ENCODE results near the gene CNPY1. TPM values are rescaled to one million over a fixed set of nuclear protein-coding genes. Genes with fewer than 3 reads are reported as not detected.

The CNPY1 gene
- total and polyA plus RNA-seq, 2 donors (not counting 1 experiment from before 2014, with no cell fraction given) = not detected

DNA sequence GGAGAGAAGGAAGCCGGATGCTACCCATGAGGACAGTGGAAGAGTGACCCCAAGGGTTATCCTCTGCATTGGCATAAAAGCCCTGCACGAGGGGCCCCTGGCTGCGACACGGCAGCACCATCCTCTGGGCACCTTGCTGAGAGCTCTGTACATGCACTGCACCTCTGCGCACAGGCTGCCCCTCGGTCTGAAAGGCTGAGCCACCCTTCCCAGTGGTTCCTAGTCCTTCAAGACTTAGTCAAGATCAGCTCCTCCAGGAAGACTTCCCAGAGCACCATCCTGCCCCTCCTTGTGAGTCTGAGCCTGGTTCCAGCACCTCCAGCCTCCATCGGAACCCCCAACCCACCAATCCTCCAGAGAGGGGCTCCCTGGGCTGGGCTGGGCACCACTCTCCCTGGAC, 37.9 kb upstream of the CNPY1 start:
- H3K27ac Mint-ChIP-seq = no peak overlapping the region
- no peak for TF ChIP-seq CTCF (IDR thresholded peaks at IDR 0.05)
- TF ChIP-seq EZH2 (IDR thresholded peaks at IDR 0.05; ENCODE audit: borderline replicate concordance, insufficient read depth, low read depth, low read length, poor library complexity, severe bottlenecking) = no peak
- intact Hi-C loops (cut with micrococcal nuclease) = no loop called here
- H3K4me1 Mint-ChIP-seq = no peaks in the 10 kb centered on the region
- no peaks in the 10 kb centered on the region for H3K9me3 ChIP-seq (ENCODE audit: control extremely low read depth in 1 of 3, control insufficient read depth in 2 of 3, insufficient read depth in 1 of 3, low read length in 2 of 3)
- H3K4me2 ChIP-seq (replicated peaks; ENCODE audit: low read depth, low read length, poor library complexity, severe bottlenecking) = no peak overlapping the region
- CTCF ChIA-PET = interaction anchor here (2.8 kb wide), 1 partner anchor 14 kb away, joined by 13 read pairs; no protein-coding TSS in a partner anchor
- POLR2A ChIA-PET = no interaction called here
- H3K27ac ChIP-seq (ENCODE audit: low read length in 2 of 2) = no peak overlapping the region
- H3K27me3 Mint-ChIP-seq = peaks cover 48% of the 10 kb centered on the region
- H3K27me3 ChIP-seq (replicated peaks in 1 of 4; ENCODE audit: control extremely low read depth in 1 of 4, control insufficient read depth in 3 of 4, insufficient read depth in 4 of 4, low read length in 3 of 4) = peaks cover 0 to 25% (median 0%) of the 10 kb centered on the region in 4 experiments
- H3K4me3 Mint-ChIP-seq = no peak overlapping the region
- WGBS (ENCODE audit: insufficient coverage) = 91% methylated on average over 7 of the region's 7 CpGs
- no peak for DNase-seq
- H3K9me3 Mint-ChIP-seq (ENCODE audit: insufficient read depth) = no peaks in the 10 kb centered on the region
- H3K36me3 ChIP-seq (replicated peaks in 1 of 2; ENCODE audit: control extremely low read depth in 1 of 2, control insufficient read depth in 1 of 2, extremely low read depth in 1 of 2, insufficient read depth in 2 of 2, low read length in 1 of 2) = no peaks in the 10 kb centered on the region
- peaks cover 0 to 3% of the 10 kb centered on the region in 2 donors for H3K4me1 ChIP-seq (ENCODE audit: control insufficient read depth in 2 of 2, insufficient read depth in 2 of 2, low read length in 2 of 2)
- H2AFZ ChIP-seq (ENCODE audit: insufficient read depth, low read depth, low read length, poor library complexity, severe bottlenecking) = no peak overlapping the region
- H4K20me1 ChIP-seq (ENCODE audit: control insufficient read depth, insufficient read depth, low read length, poor library complexity, severe bottlenecking) = no peaks in the 10 kb centered on the region
- no peak overlapping the region for H3K4me3 ChIP-seq (ENCODE audit: control extremely low read depth in 1 of 5, extremely low read depth in 1 of 5, insufficient read depth in 1 of 5, low read depth in 2 of 5, low read length in 4 of 5)
- H3K79me2 ChIP-seq (ENCODE audit: control insufficient read depth, insufficient read depth, low read length) = no peaks in the 10 kb centered on the region
- no peak for ATAC-seq (ENCODE audit: low read depth)
- no peak overlapping the region for H3K9ac ChIP-seq (ENCODE audit: low read length)

- Histone ChIP-seq H3K27me3 (replicated peaks in 1 of 4; ENCODE audit: control extremely low read depth in 1 of 4, control insufficient read depth in 3 of 4, insufficient read depth in 4 of 4, low read length in 3 of 4) (peaks cover 0 to 21% (median 0%) of the 10 kb centered on the region in 4 experiments), H3K4me2 (replicated peaks; ENCODE audit: low read depth, low read length, poor library complexity, severe bottlenecking) (no peak overlapping the region), H3K36me3 (replicated peaks in 1 of 2; ENCODE audit: control extremely low read depth in 1 of 2, control insufficient read depth in 1 of 2, extremely low read depth in 1 of 2, insufficient read depth in 2 of 2, low read length in 1 of 2) (no peaks in the 10 kb centered on the region), H3K27ac (ENCODE audit: low read length in 2 of 2) (no peak overlapping the region), H4K20me1 (ENCODE audit: control insufficient read depth, insufficient read depth, low read length, poor library complexity, severe bottlenecking) (no peaks in the 10 kb centered on the region), H3K9ac (ENCODE audit: low read length) (no peak overlapping the region), H2AFZ (ENCODE audit: insufficient read depth, low read depth, low read length, poor library complexity, severe bottlenecking) (no peak overlapping the region), H3K9me3 (ENCODE audit: control extremely low read depth in 1 of 3, control insufficient read depth in 2 of 3, insufficient read depth in 1 of 3, low read length in 2 of 3) (no peaks in the 10 kb centered on the region), H3K79me2 (ENCODE audit: control insufficient read depth, insufficient read depth, low read length) (no peaks in the 10 kb centered on the region), H3K4me3 (ENCODE audit: control extremely low read depth in 1 of 5, extremely low read depth in 1 of 5, insufficient read depth in 1 of 5, low read depth in 2 of 5, low read length in 4 of 5) (no peak overlapping the region), H3K4me1 (ENCODE audit: control insufficient read depth in 2 of 2, insufficient read depth in 2 of 2, low read length in 2 of 2) (peaks cover 0 to 3% of the 10 kb centered on the region in 2 donors)
- no peaks in the 10 kb centered on the region for H3K9me3 Mint-ChIP-seq (ENCODE audit: insufficient read depth)
- intact Hi-C loops (cut with micrococcal nuclease) = no loop called here
- H3K4me3 Mint-ChIP-seq = no peak overlapping the region
- TF ChIP-seq CTCF (IDR thresholded peaks at IDR 0.05) (no peak), EZH2 (IDR thresholded peaks at IDR 0.05; ENCODE audit: borderline replicate concordance, insufficient read depth, low read depth, low read length, poor library complexity, severe bottlenecking) (no peak)
- POLR2A ChIA-PET = no interaction called here
- no peaks in the 10 kb centered on the region for H3K4me1 Mint-ChIP-seq
- H3K27ac Mint-ChIP-seq = no peak overlapping the region
- CTCF ChIA-PET = interaction anchor here (2.8 kb wide), 1 partner anchor 15 kb away, joined by 13 read pairs; no protein-coding TSS in a partner anchor
- no peak for DNase-seq
- no peak for ATAC-seq (ENCODE audit: low read depth)
- H3K27me3 Mint-ChIP-seq = peaks cover 49% of the 10 kb centered on the region
- 90% methylated on average over 3 of the region's 3 CpGs for WGBS (ENCODE audit: insufficient coverage)
Measured at GRCh38 chr7:155583636-155584035, 37.3 kb upstream of the CNPY1 start.
